PC-3 (cell line): Measurements from ENCODE around the gene ARL4C. TPM values are rescaled to one million over a fixed set of nuclear protein-coding genes. Genes with fewer than 3 reads are reported as not detected.
"Not testable (repeated sequence)": the region's sequence is repeated elsewhere in the genome, so short reads cannot be mapped to it uniquely, and the experiment has no call there.

Experiments
- ATAC-seq: fragments of 200-7000 bp; cut with Tn5 transposase; 2 replicates; pipeline ENCODE4 v1.9.1; 2020; ENCODE audit warnings: mild to moderate bottlenecking, moderate library complexity
- BruUV-seq: library from RNA; stranded (reverse); fragments of 400-500 nt; replicated peaks from 2 replicates; lab custom pipeline; 2021; lab: Mats Ljungman, UMichigan
- CTCF ChIA-PET: fragments of 300-600 bp; sonication (Branson Sonifier 250); formaldehyde crosslinking; loops from one replicate; lab custom pipeline; 2022; ENCODE audit warnings: antibody characterized with exemption; lab: Charles Lee
- POLR2A ChIA-PET: fragments of 300-600 bp; sonication (Branson Sonifier 250); formaldehyde crosslinking; loops from one replicate; lab custom pipeline; 2022; ENCODE audit warnings: antibody characterized with exemption; ENCODE audit not compliant: unreplicated experiment; lab: Charles Lee
- DNase-seq: peaks from one replicate; pipeline ENCODE4 v3.0.0-alpha.2; 2015
- H2AFZ ChIP-seq: fragments of 300-600 bp; sonication (generic); 2 replicates; pipeline ENCODE4 v1.6.0; 2016; ENCODE audit warnings: antibody characterized with exemption, low read length
- H3F3A ChIP-seq: fragments of 300-600 bp; sonication (generic); one replicate; pipeline ENCODE4 v1.6.0; 2017; ENCODE audit warnings: antibody characterized with exemption, low read length, control low read depth, mild to moderate bottlenecking; ENCODE audit not compliant: unreplicated experiment
- H3K27ac ChIP-seq: fragments of 300-600 bp; sonication (generic); 2 replicates; pipeline ENCODE4 v1.5.1; 2016; ENCODE audit warnings: mild to moderate bottlenecking, low read length
- H3K27me3 ChIP-seq: fragments of 300-600 bp; sonication (generic); 2 replicates; pipeline ENCODE4 v1.6.1; 2016; ENCODE audit warnings: low read length, mixed read lengths
- H3K36me3 ChIP-seq: fragments of 300-600 bp; sonication (generic); 2 replicates; pipeline ENCODE4 v1.6.1; 2016; ENCODE audit warnings: low read depth, mixed run types, low read length, mixed read lengths
- H3K4me1 ChIP-seq: fragments of 300-600 bp; sonication (generic); 2 replicates; pipeline ENCODE4 v1.5.1; 2016; ENCODE audit warnings: low read length; ENCODE audit not compliant: insufficient read depth
- H3K4me2 ChIP-seq: fragments of 300-600 bp; sonication (generic); 2 replicates; pipeline ENCODE4 v1.6.0; 2016; ENCODE audit warnings: low read length
- H3K4me3 ChIP-seq: fragments of 300-600 bp; sonication (generic); 2 replicates; pipeline ENCODE4 v1.5.1; 2016; ENCODE audit warnings: mild to moderate bottlenecking, low read length, mixed read lengths
- H3K79me2 ChIP-seq: fragments of 300-600 bp; sonication (generic); 2 replicates; pipeline ENCODE4 v1.6.1; 2017; ENCODE audit warnings: low read length, mixed read lengths
- H3K9ac ChIP-seq: fragments of 300-600 bp; sonication (generic); 2 replicates; pipeline ENCODE4 v1.6.0; 2016; ENCODE audit warnings: mild to moderate bottlenecking, low read length
- H3K9me2 ChIP-seq: fragments of 300-600 bp; sonication (generic); replicated peaks from 2 replicates; pipeline ENCODE4 v1.6.1; 2016; ENCODE audit warnings: mixed run types, low read length, mixed read lengths
- H3K9me3 ChIP-seq: fragments of 300-600 bp; sonication (generic); 2 replicates; pipeline ENCODE4 v1.6.1; 2016; ENCODE audit warnings: low read length, mixed read lengths
- H4K20me1 ChIP-seq: fragments of 300-600 bp; sonication (generic); 2 replicates; pipeline ENCODE4 v1.6.1; 2016; ENCODE audit warnings: low read length, mixed read lengths
- CTCF ChIP-seq: fragments of 300-600 bp; sonication (generic); conservative IDR thresholded peaks from 2 replicates; pipeline ENCODE4 v1.5.1; 2017; ENCODE audit warnings: antibody characterized with exemption, low read depth, mild to moderate bottlenecking, low read length
- EZH2 ChIP-seq: fragments of 300-600 bp; sonication (generic); IDR thresholded peaks from one replicate; pipeline ENCODE4 v1.6.1; 2017; ENCODE audit warnings: antibody characterized with exemption, mild to moderate bottlenecking, low read length; ENCODE audit not compliant: unreplicated experiment
- EZH2phosphoT487 ChIP-seq: fragments of 300-600 bp; sonication (generic); IDR thresholded peaks from 2 replicates; pipeline ENCODE4 v1.6.1; 2018; ENCODE audit warnings: mild to moderate bottlenecking, antibody characterized with exemption, low read length, borderline replicate concordance
- intact Hi-C: fragments of 100-400 bp; cut with micrococcal nuclease; formaldehyde crosslinking; loops from 2 replicates; pipeline ENCODE4 v1.9.0; 2023
- total RNA-seq: library from RNA; depleted of rRNA; stranded (reverse); fragments of >200 nt; gene quantifications from 2 replicates; pipeline ENCODE4 v1.2.3, GENCODE V29; 2014

Gene ARL4C
- total RNA-seq, 1 experiment from 2014 or later = 19.9 TPM

GRCh38 chr2:234457421-234457820 lies 39.5 kb downstream of the ARL4C start:
- H3K9me2 ChIP-seq = no peaks in the 10 kb centered on the region
- H3K27ac ChIP-seq = no peak overlapping the region
- no peaks in the 10 kb centered on the region for H3K79me2 ChIP-seq
- H3K36me3 ChIP-seq = no peaks in the 10 kb centered on the region
- H3K4me1 ChIP-seq = peaks cover 7% of the 10 kb centered on the region
- no peaks in the 10 kb centered on the region for H4K20me1 ChIP-seq
- H2AFZ ChIP-seq = no peak overlapping the region
- H3K4me3 ChIP-seq = no peak overlapping the region
- H3K27me3 ChIP-seq = no peaks in the 10 kb centered on the region
- DNase-seq (peak; percentile 14), ATAC-seq (no peak)
- no TSS peak for BruUV-seq
- H3K4me2 ChIP-seq = no peak overlapping the region
- H3K9ac ChIP-seq = no peak overlapping the region
- intact Hi-C loops = no loop called here
- ChIA-PET POLR2A (no interaction called here), CTCF (no interaction called here)
- H3F3A ChIP-seq = no peaks in the 10 kb centered on the region
- no peak for TF ChIP-seq CTCF
- TF ChIP-seq EZH2phosphoT487 = no peak
- no peak for TF ChIP-seq EZH2
- H3K9me3 ChIP-seq = no peaks in the 10 kb centered on the region

- H4K20me1 ChIP-seq, H3K27me3 ChIP-seq, H3K4me3 ChIP-seq, intact Hi-C loops, H3K79me2 ChIP-seq, H3K4me2 ChIP-seq, BruUV-seq, H3K9ac ChIP-seq, H3K27ac ChIP-seq, H3K9me3 ChIP-seq, H3K9me2 ChIP-seq, ATAC-seq, DNase-seq, CTCF ChIA-PET, H3F3A ChIP-seq, H2AFZ ChIP-seq, H3K36me3 ChIP-seq: not testable (repeated sequence)
- H3K4me1 ChIP-seq = peaks cover 21% of the 10 kb centered on the region
- POLR2A ChIA-PET = interaction anchor here (0.7 kb wide), 1 partner anchor 86 kb away, joined by 3 read pairs; no protein-coding TSS in a partner anchor
Measured at GRCh38 chr2:234455246-234455645, 41.6 kb downstream of the ARL4C start.

- BruUV-seq = no TSS peak
- CTCF ChIA-PET = no interaction called here
Measured at GRCh38 chr2:234454433-234454832, 42.4 kb downstream of the ARL4C start.

More at GRCh38 chr2:234454433-234454832, 42.4 kb downstream of the ARL4C start:
- Histone ChIP-seq H3K36me3 (no peaks in the 10 kb centered on the region), H3K27me3 (no peaks in the 10 kb centered on the region), H3K9me3 (no peaks in the 10 kb centered on the region), H3K27ac (no peak overlapping the region), H2AFZ (no peak overlapping the region), H3K4me2 (no peak overlapping the region), H3K4me3 (no peak overlapping the region), H3F3A (peaks cover 3% of the 10 kb centered on the region), H4K20me1 (no peaks in the 10 kb centered on the region), H3K9ac (no peak overlapping the region), H3K79me2 (no peaks in the 10 kb centered on the region), H3K4me1 (peaks cover 21% of the 10 kb centered on the region), H3K9me2 (no peaks in the 10 kb centered on the region)
- TF ChIP-seq CTCF (no peak), EZH2phosphoT487 (no peak), EZH2 (no peak)
- POLR2A ChIA-PET = no interaction called here
- intact Hi-C loops = no loop called here
- DNase-seq (no peak), ATAC-seq (no peak)
